ENCODE measurements around the gene ABL2. TPM values are rescaled to one million over a fixed set of nuclear protein-coding genes. Genes with fewer than 3 reads are reported as not detected.

The ABL2 gene
- total RNA-seq, 4 donors from 2014 or later: 6.8 to 22.2 (median 12.2) TPM

- Histone ChIP-seq H3K4me1 (no peaks in the 10 kb centered on the region), H3K27me3 (no peaks in the 10 kb centered on the region), H3K4me3 (no peak overlapping the region), H3K27ac (no peak overlapping the region), H3K36me3 (peaks cover 56% of the 10 kb centered on the region), H3K9me3 (no peaks in the 10 kb centered on the region)
- WGBS: 100% methylated on average over 1 of the region's 2 CpGs
- TF ChIP-seq EP300 (IDR thresholded peaks at IDR 0.05) (no peak), CTCF (IDR thresholded peaks at IDR 0.05) (no peak), POLR2A (IDR thresholded peaks at IDR 0.05) (no peak), POLR2AphosphoS5 (IDR thresholded peaks at IDR 0.05) (no peak)
- DNase-seq (ENCODE audit: low spot score in 2 of 2): no peak
Observed at GRCh38 chr1:179108644-179109043, 120.8 kb downstream of the ABL2 start.

GRCh38 chr1:179107706-179108629 lies 121.5 kb downstream of the ABL2 start:
- Histone ChIP-seq H3K27me3 (no peaks in the 10 kb centered on the region), H3K9me3 (no peaks in the 10 kb centered on the region), H3K4me3 (no peak overlapping the region), H3K36me3 (peaks cover 51% of the 10 kb centered on the region), H3K4me1 (no peaks in the 10 kb centered on the region), H3K27ac (no peak overlapping the region)
- DNase-seq (ENCODE audit: low spot score in 2 of 2): no peak
- whole genome bisulfite sequencing: 77% methylated on average over 12 of the region's 15 CpGs
- no peak for TF ChIP-seq POLR2A (IDR thresholded peaks at IDR 0.05)
- TF ChIP-seq CTCF (IDR thresholded peaks at IDR 0.05): no peak

GRCh38 chr1:179105393-179105792 lies 124.1 kb downstream of the ABL2 start:
- peak; percentile 2 to 41 for TF ChIP-seq CTCF (IDR thresholded peaks at IDR 0.05)
- no peak for TF ChIP-seq EP300 (IDR thresholded peaks at IDR 0.05)
- TF ChIP-seq POLR2AphosphoS5 (IDR thresholded peaks at IDR 0.05): no peak
- no peak for TF ChIP-seq POLR2A (IDR thresholded peaks at IDR 0.05)
- Histone ChIP-seq H3K9me3 (no peaks in the 10 kb centered on the region), H3K4me1 (no peaks in the 10 kb centered on the region), H3K36me3 (peaks cover 35% of the 10 kb centered on the region), H3K27ac (no peak overlapping the region), H3K27me3 (no peaks in the 10 kb centered on the region), H3K4me3 (no peak overlapping the region)
- DNase-seq (ENCODE audit: low spot score in 2 of 2): no peak
- WGBS: 51% methylated on average over 7 of the region's 7 CpGs

GRCh38 chr1:179104611-179105250 lies 124.7 kb downstream of the ABL2 start:
- Histone ChIP-seq H3K27ac (no peak overlapping the region), H3K36me3 (peaks cover 28% of the 10 kb centered on the region)
- WGBS: 95% methylated on average over 3 of the region's 3 CpGs

More at GRCh38 chr1:179104611-179105250, 124.7 kb downstream of the ABL2 start:
- DNase-seq (ENCODE audit: low spot score in 2 of 2): no peak
- Histone ChIP-seq H3K27me3 (no peaks in the 10 kb centered on the region), H3K4me1 (no peaks in the 10 kb centered on the region), H3K4me3 (no peak overlapping the region), H3K9me3 (no peaks in the 10 kb centered on the region)
- TF ChIP-seq CTCF (IDR thresholded peaks at IDR 0.05) (no peak), POLR2AphosphoS5 (IDR thresholded peaks at IDR 0.05) (no peak), POLR2A (IDR thresholded peaks at IDR 0.05) (no peak), EP300 (IDR thresholded peaks at IDR 0.05) (no peak)
